Naive thymus-derived CD4-positive, alpha-beta T cell (primary cell): ENCODE results near the gene CA6. TPM values are rescaled to one million over a fixed set of nuclear protein-coding genes. Genes with fewer than 3 reads are reported as not detected.

Experiments
- ATAC-seq: fragments of 150-1000 bp; cut with Tn5 transposase; 2 replicates; pipeline ENCODE4 v1.10.0; 2021; ENCODE audit warnings: mild to moderate bottlenecking, moderate library complexity
- CTCF ChIA-PET: fragments of 350-600 bp; sonication (Branson Sonifier 250); formaldehyde crosslinking; loops from one replicate; lab custom pipeline; 2021; ENCODE audit warnings: antibody characterized with exemption; lab: Charles Lee
- POLR2A ChIA-PET: fragments of 350-600 bp; sonication (Branson Sonifier 250); formaldehyde crosslinking; loops from one replicate; lab custom pipeline; 2021; ENCODE audit warnings: antibody characterized with exemption, inconsistent platforms; lab: Charles Lee
- DNase-seq, 9 donors: peaks; one replicate each; pipeline versions ENCODE4 v3.0.0 to v3.0.0-alpha.2; 2020 to 2022; ENCODE audit warnings: mixed read lengths in 1 of 9
- H3K27ac ChIP-seq: one replicate; pipeline ENCODE4 v1.7.0; 2013; ENCODE audit warnings: mild to moderate bottlenecking, low read depth, low read length, moderate library complexity
- H3K27me3 ChIP-seq, 2 donors: one replicate each; pipeline ENCODE4 v1.7.0; 2013; ENCODE audit warnings: low read length in 2 of 2, mild to moderate bottlenecking in 2 of 2, moderate library complexity in 2 of 2; ENCODE audit not compliant: control insufficient read depth in 2 of 2, insufficient read depth in 2 of 2
- H3K36me3 ChIP-seq, 3 experiments: 1 replicate in 2 of 3; 2 replicates in 1 of 3; pipeline ENCODE4 v1.7.0; 2013; ENCODE audit warnings: low read length in 3 of 3, mild to moderate bottlenecking in 3 of 3, moderate library complexity in 1 of 3; ENCODE audit not compliant: insufficient read depth in 3 of 3, control insufficient read depth in 2 of 3
- H3K4me1 ChIP-seq, 2 donors: one replicate each; pipeline ENCODE4 v1.7.0; 2013; ENCODE audit warnings: low read length in 2 of 2, mild to moderate bottlenecking in 2 of 2, moderate library complexity in 1 of 2; ENCODE audit not compliant: control insufficient read depth in 2 of 2, insufficient read depth in 2 of 2
- H3K4me3 ChIP-seq: 2 replicates; pipeline ENCODE4 v1.7.0; 2013; ENCODE audit warnings: mild to moderate bottlenecking, low read length
- H3K9me3 ChIP-seq, 3 experiments: 1 replicate in 2 of 3; 2 replicates in 1 of 3; pipeline ENCODE4 v1.7.0; 2013; ENCODE audit warnings: low read length in 3 of 3; ENCODE audit not compliant: control insufficient read depth in 2 of 3
- H3K27ac Mint-ChIP-seq, 9 donors: one replicate each; pipeline ENCODE4 v1.8.0; 2020 to 2022; ENCODE audit warnings: mixed read lengths in 9 of 9, mild to moderate bottlenecking in 8 of 9, moderate library complexity in 5 of 9, inconsistent platforms in 2 of 9
- H3K27me3 Mint-ChIP-seq, 5 donors: one replicate each; pipeline ENCODE4 v1.8.0; 2021 to 2022; ENCODE audit warnings: mixed read lengths in 5 of 5, mild to moderate bottlenecking in 1 of 5
- H3K36me3 Mint-ChIP-seq, 5 donors: one replicate each; pipeline ENCODE4 v1.8.0; 2020 to 2022; ENCODE audit warnings: mixed read lengths in 5 of 5, mild to moderate bottlenecking in 3 of 5, inconsistent platforms in 1 of 5
- H3K4me1 Mint-ChIP-seq, 7 donors: one replicate each; pipeline ENCODE4 v1.8.0; 2020 to 2022; ENCODE audit warnings: mixed read lengths in 7 of 7, mild to moderate bottlenecking in 3 of 7, inconsistent platforms in 1 of 7
- H3K4me3 Mint-ChIP-seq, 10 donors: one replicate each; pipeline ENCODE4 v1.8.0; 2020 to 2022; ENCODE audit warnings: mild to moderate bottlenecking in 10 of 10, mixed read lengths in 10 of 10, moderate library complexity in 6 of 10, inconsistent platforms in 2 of 10
- H3K9me3 Mint-ChIP-seq, 11 donors: one replicate each; pipeline ENCODE4 v1.8.0; 2020 to 2022; ENCODE audit warnings: mixed read lengths in 11 of 11, mild to moderate bottlenecking in 4 of 11, inconsistent platforms in 1 of 11, moderate library complexity in 1 of 11
- intact Hi-C, 2 donors: fragments of 100-400 bp; cut with micrococcal nuclease; formaldehyde crosslinking; loops; one replicate each; pipeline ENCODE4 v1.15.1; 2023
- polyA plus RNA-seq, 2 donors: library from polyadenylated mRNA; unstranded; fragments of 300-500 nt; fragmentation: Illumina TruSeq; gene quantifications; one replicate each; pipeline ENCODE4 v1.2.3, GENCODE V29; 2021
- total RNA-seq, 6 experiments: library from RNA in 5 of 6; stranded (reverse) in 5 of 6; gene quantifications; 1 replicate in 5 of 6; 2 replicates in 1 of 6; pipeline ENCODE4 v1.2.3 and lab custom pipeline; 2021 to 2026

CA6 gene
- total and polyA plus RNA-seq, 7 experiments from 2014 or later = 0.49 to 9.3 (median 2.2) TPM

DNA sequence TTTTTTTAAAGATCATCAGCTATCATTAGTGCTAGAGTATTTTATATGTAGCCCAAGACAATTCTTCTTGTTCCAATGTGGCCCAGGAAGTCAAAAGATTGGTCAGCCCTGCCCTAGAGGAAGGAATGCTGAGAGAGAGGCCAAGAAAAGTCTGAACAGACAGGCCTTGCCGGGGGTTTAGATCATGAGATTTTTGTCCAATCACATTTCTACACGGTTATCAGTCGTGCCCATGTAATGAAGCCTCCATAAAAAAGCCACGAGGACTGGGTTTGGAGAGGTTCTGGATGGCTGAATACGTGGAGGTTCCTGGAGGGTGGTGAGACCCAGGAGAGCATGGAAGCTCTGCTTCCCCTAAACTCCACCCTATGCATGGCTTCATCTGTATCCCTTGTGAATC, 42.9 kb upstream of the CA6 start:
- Mint-ChIP-seq H3K27me3 (no peaks in the 10 kb centered on the region), H3K9me3 (peaks cover 0 to 5% (median 0%) of the 10 kb centered on the region in 11 donors), H3K36me3 (peaks cover 0 to 29% (median 0%) of the 10 kb centered on the region in 5 donors), H3K27ac (peak overlapping the region in 4 of 9 donors; percentile 1 to 78 (median 43)), H3K4me3 (no peak overlapping the region), H3K4me1 (peaks cover 10 to 60% (median 27%) of the 10 kb centered on the region in 7 donors)
- intact Hi-C loops = no loop called here
- DNase-seq = no peak
- Histone ChIP-seq H3K36me3 (no peaks in the 10 kb centered on the region), H3K4me3 (no peak overlapping the region), H3K27ac (no peak overlapping the region), H3K9me3 (no peaks in the 10 kb centered on the region), H3K27me3 (no peaks in the 10 kb centered on the region), H3K4me1 (peaks cover 5 to 20% of the 10 kb centered on the region in 2 donors)
- POLR2A ChIA-PET = no interaction called here
- CTCF ChIA-PET = no interaction called here
- no peak for ATAC-seq

DNA sequence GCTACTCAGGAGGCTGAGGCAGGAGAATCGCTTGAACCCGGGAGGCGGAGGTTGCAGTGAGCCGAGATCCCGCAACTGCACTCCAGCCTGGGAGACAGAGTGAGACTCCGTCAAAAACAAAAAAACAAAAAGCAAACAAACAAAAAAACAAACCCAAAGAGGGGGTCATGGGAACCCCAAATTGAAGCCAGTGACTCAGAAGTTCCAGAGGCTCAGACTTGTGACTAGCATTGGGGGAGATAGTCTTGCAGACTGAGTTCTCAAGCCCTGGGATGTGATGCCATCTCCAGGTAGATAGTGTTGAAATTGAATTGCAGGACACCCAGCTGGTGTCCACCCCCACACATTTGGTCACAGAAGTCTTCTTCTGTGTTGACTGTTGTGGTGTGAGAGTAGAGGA, 42.3 kb upstream of the CA6 start:
- H3K27ac Mint-ChIP-seq = peak overlapping the region in 3 of 9 donors; percentile 28 to 38 (median 34)
- ChIA-PET POLR2A (no interaction called here), CTCF (interaction anchor here (0.6 kb wide), 1 partner anchor 46 kb away, joined by 7 read pairs; no protein-coding TSS in a partner anchor)
- H3K27me3 Mint-ChIP-seq = no peaks in the 10 kb centered on the region
- H3K9me3 Mint-ChIP-seq = peaks cover 0 to 4% (median 0%) of the 10 kb centered on the region in 11 donors
- H3K4me3 Mint-ChIP-seq = no peak overlapping the region
- peaks cover 0 to 25% (median 0%) of the 10 kb centered on the region in 5 donors for H3K36me3 Mint-ChIP-seq
- Histone ChIP-seq H3K9me3 (no peaks in the 10 kb centered on the region), H3K4me1 (peaks cover 5 to 20% of the 10 kb centered on the region in 2 donors), H3K4me3 (no peak overlapping the region), H3K36me3 (no peaks in the 10 kb centered on the region), H3K27ac (no peak overlapping the region), H3K27me3 (no peaks in the 10 kb centered on the region)
- peaks cover 12 to 60% (median 27%) of the 10 kb centered on the region in 7 donors for H3K4me1 Mint-ChIP-seq
- intact Hi-C loops = no loop called here
- DNase-seq (peak in 1 of 9 donors; percentile 38), ATAC-seq (no peak)

DNA sequence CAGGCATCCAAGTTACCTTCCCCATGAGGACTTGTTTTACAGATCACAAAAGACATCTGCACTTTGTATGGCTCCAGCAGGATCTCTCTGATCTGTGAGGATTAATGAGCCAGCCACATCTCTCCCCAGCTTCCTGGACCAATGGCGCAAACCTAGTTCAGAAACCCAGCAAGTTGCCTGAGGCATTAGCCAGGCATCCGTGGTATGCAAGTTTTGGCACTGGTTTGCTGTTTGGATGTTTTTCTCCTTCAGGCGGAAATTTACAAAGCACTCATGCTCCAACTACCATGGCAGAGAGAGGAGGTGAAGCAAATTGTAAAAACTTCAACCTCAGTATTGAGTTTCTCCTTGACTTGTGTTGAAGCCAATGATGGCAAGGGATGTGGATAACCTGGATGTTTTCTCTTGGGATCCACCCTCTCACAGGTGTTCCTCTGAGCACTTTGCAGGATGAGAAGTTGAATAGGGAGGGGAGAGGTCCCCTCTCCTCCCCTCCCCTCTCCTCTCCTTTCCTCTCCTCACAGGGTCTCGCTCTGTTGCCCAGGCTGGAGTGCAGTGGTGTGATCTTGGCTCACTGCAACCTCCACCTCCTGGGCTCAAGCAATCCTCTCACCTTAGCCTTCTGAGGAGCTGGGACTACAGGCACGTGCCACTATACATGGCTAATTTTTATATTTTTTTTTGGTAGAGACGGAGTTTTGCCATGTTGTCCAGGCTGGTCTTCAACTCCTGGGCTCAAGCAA, 41.6 kb upstream of the CA6 start:
- no peak for ATAC-seq
- Histone ChIP-seq H3K36me3 (no peaks in the 10 kb centered on the region), H3K9me3 (no peaks in the 10 kb centered on the region), H3K27me3 (no peaks in the 10 kb centered on the region), H3K27ac (no peak overlapping the region), H3K4me3 (no peak overlapping the region), H3K4me1 (peaks cover 5 to 17% of the 10 kb centered on the region in 2 donors)
- Mint-ChIP-seq H3K4me3 (no peak overlapping the region), H3K27me3 (no peaks in the 10 kb centered on the region), H3K36me3 (peaks cover 0 to 20% (median 0%) of the 10 kb centered on the region in 5 donors), H3K4me1 (peaks cover 13 to 55% (median 23%) of the 10 kb centered on the region in 7 donors), H3K27ac (peak overlapping the region in 4 of 9 donors; percentile 28 to 46 (median 36)), H3K9me3 (no peaks in the 10 kb centered on the region)
- intact Hi-C loops = no loop called here
- ChIA-PET CTCF (interaction anchor here (0.6 to 1.0 kb wide), 2 partner anchors 47 to 101 kb away, joined by 7 to 10 read pairs; no protein-coding TSS in a partner anchor), POLR2A (no interaction called here)
- DNase-seq = no peak

DNA sequence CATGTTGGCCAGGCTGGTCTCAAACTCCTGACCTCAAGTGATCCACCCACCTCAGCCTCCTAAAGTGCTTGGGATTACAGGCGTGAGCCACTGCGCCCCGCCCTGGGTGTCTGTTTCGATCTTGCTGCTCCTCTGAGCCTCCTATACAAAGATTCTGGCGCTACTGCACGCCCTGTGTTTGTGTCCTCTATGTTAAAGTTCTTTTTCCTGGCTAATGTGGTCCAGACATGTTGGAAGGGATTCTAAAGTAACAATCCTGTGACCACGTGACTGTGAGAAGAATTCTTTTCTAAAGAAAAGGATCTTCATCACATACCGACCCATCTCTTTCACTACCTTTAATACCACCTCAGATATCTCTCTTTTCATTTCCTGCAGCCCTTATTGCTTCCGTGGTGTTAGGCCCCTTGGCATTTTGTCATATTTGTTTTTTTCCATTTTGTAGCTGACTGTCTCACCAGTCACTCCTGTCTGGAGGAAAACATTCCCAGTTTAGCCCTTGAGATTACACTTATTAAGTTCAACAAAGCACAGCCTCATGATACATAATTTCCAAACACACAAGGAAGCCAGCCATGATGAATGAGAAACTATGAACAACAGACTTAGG, 40.0 kb upstream of the CA6 start:
- intact Hi-C loops = no loop called here
- ChIA-PET POLR2A (interaction anchor here (0.7 to 1.0 kb wide), 2 partner anchors 27 to 86 kb away, joined by 3 read pairs; partner anchors contain the start of gene ENO1), CTCF (no interaction called here)
- Mint-ChIP-seq H3K27ac (peak overlapping the region in 6 of 9 donors; percentile 1 to 82 (median 30)), H3K4me3 (no peak overlapping the region), H3K27me3 (peaks cover 0 to 4% (median 0%) of the 10 kb centered on the region in 5 donors), H3K9me3 (peaks cover 0 to 4% (median 0%) of the 10 kb centered on the region in 11 donors), H3K4me1 (peaks cover 0 to 47% (median 12%) of the 10 kb centered on the region in 7 donors), H3K36me3 (peaks cover 0 to 14% (median 0%) of the 10 kb centered on the region in 5 donors)
- Histone ChIP-seq H3K9me3 (no peaks in the 10 kb centered on the region), H3K4me3 (no peak overlapping the region), H3K27ac (no peak overlapping the region), H3K36me3 (no peaks in the 10 kb centered on the region), H3K4me1 (peaks cover 0 to 1% of the 10 kb centered on the region in 2 donors), H3K27me3 (no peaks in the 10 kb centered on the region)
- DNase-seq (no peak), ATAC-seq (no peak)

DNA sequence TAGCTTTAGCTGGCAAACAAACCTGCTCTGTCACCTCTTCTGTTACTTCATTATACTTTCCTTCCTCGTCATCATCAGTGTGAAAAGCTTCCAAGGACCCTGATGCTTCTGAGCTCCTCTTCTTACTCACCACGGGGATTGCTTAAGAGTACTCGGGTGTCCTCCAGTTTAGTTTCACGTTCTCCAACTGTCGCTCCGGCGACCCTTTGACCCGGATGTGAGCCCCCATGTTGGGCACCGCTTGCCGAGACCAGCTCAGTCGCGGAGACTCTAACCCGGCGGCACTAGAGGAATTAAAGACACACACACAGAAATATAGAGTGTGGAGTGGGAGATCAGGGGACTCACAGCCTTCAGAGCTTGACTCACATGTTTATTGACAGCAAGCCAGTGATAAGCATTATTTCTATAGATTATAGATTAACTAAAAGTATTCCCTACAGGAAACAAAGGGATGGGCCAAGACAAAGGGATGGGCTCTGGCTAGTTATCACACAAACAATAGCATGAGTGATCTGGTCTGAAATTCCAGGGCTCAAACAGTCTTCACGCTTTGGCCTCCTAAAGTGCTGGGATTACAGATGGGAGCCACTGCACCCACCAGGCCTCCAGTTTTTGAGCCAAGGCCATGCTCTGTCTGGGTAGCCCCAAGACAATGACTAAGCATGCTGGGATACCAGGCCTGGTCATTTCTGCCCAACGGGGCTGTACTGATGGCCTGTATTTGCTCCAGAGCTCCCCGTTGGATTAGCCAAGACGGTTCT, 37.1 kb upstream of the CA6 start:
- peak; percentile 41 for ATAC-seq
- no peak overlapping the region for H3K4me3 ChIP-seq
- Mint-ChIP-seq H3K36me3 (peaks cover 0 to 10% (median 0%) of the 10 kb centered on the region in 5 donors), H3K27ac (no peak overlapping the region), H3K4me3 (no peak overlapping the region), H3K9me3 (peaks cover 0 to 4% (median 0%) of the 10 kb centered on the region in 11 donors), H3K4me1 (peaks cover 0 to 36% (median 8%) of the 10 kb centered on the region in 7 donors), H3K27me3 (peaks cover 0 to 4% (median 0%) of the 10 kb centered on the region in 5 donors)
- H3K27ac ChIP-seq = no peak overlapping the region
- DNase-seq = no peak
- POLR2A ChIA-PET = interaction anchor here (1.1 to 1.3 kb wide), 2 partner anchors 30 to 51 kb away, joined by 4 to 5 read pairs; partner anchors contain the start of gene ENO1
- CTCF ChIA-PET = interaction anchor here (1.9 kb wide), 1 partner anchor 97 kb away, joined by 6 read pairs; no protein-coding TSS in a partner anchor
- H3K9me3 ChIP-seq = no peaks in the 10 kb centered on the region
- intact Hi-C loops = no loop called here
- no peaks in the 10 kb centered on the region for H3K36me3 ChIP-seq
- H3K4me1 ChIP-seq = no peaks in the 10 kb centered on the region
- no peaks in the 10 kb centered on the region for H3K27me3 ChIP-seq

DNA sequence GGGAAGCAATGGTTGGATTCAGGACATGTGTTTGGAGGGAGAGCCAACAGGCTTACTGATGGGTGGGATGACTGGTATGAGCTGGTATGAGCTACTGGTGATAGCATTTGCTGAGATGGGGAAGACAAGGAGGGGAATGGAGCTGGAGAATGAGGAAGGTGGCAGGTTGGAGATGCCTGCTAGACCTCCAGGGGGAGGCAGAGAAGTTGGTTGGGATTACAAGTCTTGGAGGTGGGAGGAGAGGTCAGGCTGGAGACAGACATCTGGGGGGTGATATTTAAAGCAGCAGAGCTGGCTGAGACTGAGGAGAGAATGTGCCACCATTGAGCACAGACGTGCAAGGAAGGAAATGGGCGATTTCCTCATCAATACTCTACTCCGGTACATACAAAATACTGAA, 35.3 kb upstream of the CA6 start:
- Mint-ChIP-seq H3K9me3 (peaks cover 0 to 4% (median 0%) of the 10 kb centered on the region in 11 donors), H3K4me1 (peaks cover 0 to 34% (median 7%) of the 10 kb centered on the region in 7 donors), H3K27me3 (peaks cover 0 to 4% (median 0%) of the 10 kb centered on the region in 5 donors), H3K36me3 (peaks cover 0 to 10% (median 0%) of the 10 kb centered on the region in 5 donors), H3K4me3 (no peak overlapping the region), H3K27ac (peak overlapping the region in 2 of 9 donors; percentile 4 to 38)
- POLR2A ChIA-PET = no interaction called here
- no peak overlapping the region for H3K27ac ChIP-seq
- CTCF ChIA-PET = interaction anchor here (1.8 kb wide), 1 partner anchor 94 kb away, joined by 6 read pairs; no protein-coding TSS in a partner anchor
- H3K27me3 ChIP-seq = no peaks in the 10 kb centered on the region
- H3K4me1 ChIP-seq = no peaks in the 10 kb centered on the region
- no peaks in the 10 kb centered on the region for H3K36me3 ChIP-seq
- no peak for ATAC-seq
- no peaks in the 10 kb centered on the region for H3K9me3 ChIP-seq
- no peak for DNase-seq
- no peak overlapping the region for H3K4me3 ChIP-seq
- intact Hi-C loops = no loop called here
